Upper lobe of left lung (tissue), 6 donors: ENCODE results near the gene DNAJB5. TPM values are rescaled to one million over a fixed set of nuclear protein-coding genes. Genes with fewer than 3 reads are reported as not detected.

Source experiments
- ATAC-seq, 2 donors: fragments of 200-7000 bp; cut with Tn5 transposase; one replicate each; pipeline ENCODE4 v1.9.1; 2022; ENCODE audit warnings: mild to moderate bottlenecking in 2 of 2, moderate library complexity in 2 of 2; ENCODE audit not compliant: low FRiP score in 2 of 2
- DNase-seq, 2 donors: peaks; one replicate each; pipeline ENCODE4 v3.0.0-alpha.2; 2019 to 2020
- H3K27ac ChIP-seq, 4 donors: fragments of 200-600 bp; sonication (generic); one replicate each; pipeline ENCODE4 v1.5.1; 2016 to 2019
- H3K27me3 ChIP-seq, 4 donors: fragments of 200-600 bp; sonication (generic); one replicate each; pipeline ENCODE4 v1.5.1; 2017 to 2019
- H3K36me3 ChIP-seq, 4 donors: fragments of 200-600 bp; sonication (generic); one replicate each; pipeline ENCODE4 v1.5.1; 2016 to 2019
- H3K4me1 ChIP-seq, 4 donors: fragments of 200-600 bp; sonication (generic); one replicate each; pipeline ENCODE4 v1.5.1; 2018 to 2019
- H3K4me3 ChIP-seq, 4 donors: fragments of 200-600 bp; sonication (generic); one replicate each; pipeline ENCODE4 v1.5.1; 2017 to 2019; ENCODE audit warnings: mild to moderate bottlenecking in 2 of 4, moderate library complexity in 1 of 4
- H3K9me3 ChIP-seq, 4 donors: fragments of 200-600 bp; sonication (generic); one replicate each; pipeline ENCODE4 v1.5.1; 2018 to 2019
- CTCF ChIP-seq, 6 experiments: fragments of 450-650 bp in 4 of 6; fragments of 200-600 bp in 2 of 6; sonication (generic) in 2 of 6; IDR thresholded peaks; one replicate each; pipeline ENCODE4 v1.5.1; 2016 to 2019; ENCODE audit warnings: antibody characterized with exemption in 6 of 6
- EP300 ChIP-seq, 4 donors: sonication (generic); formaldehyde crosslinking; IDR thresholded peaks; one replicate each; pipeline ENCODE4 v1.5.1; 2017; ENCODE audit warnings: antibody characterized with exemption in 4 of 4, control low read depth in 2 of 4
- POLR2A ChIP-seq, 4 donors: fragments of 450-650 bp; IDR thresholded peaks; one replicate each; pipeline ENCODE4 v1.5.1; 2016 to 2017; ENCODE audit warnings: antibody characterized with exemption in 4 of 4, mild to moderate bottlenecking in 2 of 4
- POLR2AphosphoS5 ChIP-seq, 2 donors: sonication (generic); formaldehyde crosslinking; IDR thresholded peaks; one replicate each; pipeline ENCODE4 v1.5.1; 2017; ENCODE audit warnings: antibody characterized with exemption in 2 of 2
- WGBS, 2 donors: methylation state at CpG; one replicate each; pipeline ENCODE4 v1.1.5; 2017 to 2018; 5-methylcytosine and 5-hydroxymethylcytosine counted together
- total RNA-seq, 6 donors: library from RNA; depleted of rRNA in 4 of 6; stranded (reverse); fragments of >200 nt in 4 of 6; gene quantifications; one replicate each; pipeline versions ENCODE4 v1.1.0 to v1.2.1, GENCODE V29; 2016 to 2021
- donor health status: DM: no; HTN: no; CAD: no; lungs with moderate emphysema.
- donor health status: DM: no; HTN: yes; CAD: no; lungs with severe emphysema.

The DNAJB5 gene
- total RNA-seq, 6 donors from 2014 or later, result 4.6 to 7.9 (median 6.0) TPM

- ATAC-seq (no peak), DNase-seq (peak in 1 of 2 donors; percentile 66)
- 91 to 94% methylated on average over 21 of the region's 21 CpGs for WGBS, 2 donors
Measured at GRCh38 chr9:34971146-34971811, 18.3 kb upstream of the DNAJB5 start.

GRCh38 chr9:34974664-34975063 is 14.9 kb upstream of the DNAJB5 start:
- H3K27me3 ChIP-seq, result no peaks in the 10 kb centered on the region
- H3K27ac ChIP-seq, result no peak overlapping the region
- H3K4me1 ChIP-seq, result no peaks in the 10 kb centered on the region
- no peak for ATAC-seq
- H3K4me3 ChIP-seq, result no peak overlapping the region
- DNase-seq, result no peak
- 88 to 95% methylated on average over 2 of the region's 2 CpGs for WGBS, 2 donors
- no peaks in the 10 kb centered on the region for H3K9me3 ChIP-seq
- TF ChIP-seq EP300 (IDR thresholded peaks at IDR 0.05) (no peak), CTCF (IDR thresholded peaks at IDR 0.05) (no peak), POLR2A (IDR thresholded peaks at IDR 0.05) (no peak), POLR2AphosphoS5 (IDR thresholded peaks at IDR 0.05) (no peak)
- H3K36me3 ChIP-seq, result no peaks in the 10 kb centered on the region

More at GRCh38 chr9:34971146-34971811, 18.3 kb upstream of the DNAJB5 start:
- Histone ChIP-seq H3K9me3 (no peaks in the 10 kb centered on the region), H3K36me3 (no peaks in the 10 kb centered on the region), H3K27ac (no peak overlapping the region), H3K27me3 (no peaks in the 10 kb centered on the region), H3K4me3 (no peak overlapping the region), H3K4me1 (no peaks in the 10 kb centered on the region)
- TF ChIP-seq POLR2A (IDR thresholded peaks at IDR 0.05) (no peak), CTCF (IDR thresholded peaks at IDR 0.05) (no peak), EP300 (IDR thresholded peaks at IDR 0.05) (no peak), POLR2AphosphoS5 (IDR thresholded peaks at IDR 0.05) (no peak)

GRCh38 chr9:34976441-34976840 is 13.1 kb upstream of the DNAJB5 start:
- no peak for TF ChIP-seq EP300 (IDR thresholded peaks at IDR 0.05)
- WGBS, 2 donors, result 90 to 97% methylated on average over 2 to 10 of the region's 11 CpGs
- DNase-seq (peak in 1 of 2 donors; percentile 52), ATAC-seq (no peak)
- Histone ChIP-seq H3K27ac (no peak overlapping the region), H3K4me3 (no peak overlapping the region), H3K9me3 (no peaks in the 10 kb centered on the region), H3K36me3 (no peaks in the 10 kb centered on the region), H3K4me1 (no peaks in the 10 kb centered on the region), H3K27me3 (no peaks in the 10 kb centered on the region)

- no peak overlapping the region for H3K27ac ChIP-seq
- no peaks in the 10 kb centered on the region for H3K9me3 ChIP-seq
- no peak overlapping the region for H3K4me3 ChIP-seq
- WGBS, 2 donors, result 86 to 89% methylated on average over 9 to 11 of the region's 11 CpGs
- ATAC-seq (no peak), DNase-seq (peak in 1 of 2 donors; percentile 58)
- no peaks in the 10 kb centered on the region for H3K36me3 ChIP-seq
- H3K4me1 ChIP-seq, result peaks cover 0 to 4% (median under 1%) of the 10 kb centered on the region in 4 donors
- H3K27me3 ChIP-seq, result no peaks in the 10 kb centered on the region
- TF ChIP-seq CTCF (IDR thresholded peaks at IDR 0.05), result no peak
- no peak for TF ChIP-seq POLR2A (IDR thresholded peaks at IDR 0.05)
- no peak for TF ChIP-seq POLR2AphosphoS5 (IDR thresholded peaks at IDR 0.05)
- no peak for TF ChIP-seq EP300 (IDR thresholded peaks at IDR 0.05)
Measured at GRCh38 chr9:34976992-34977391, 12.6 kb upstream of the DNAJB5 start.

GRCh38 chr9:34980181-34980761 is 9.3 kb upstream of the DNAJB5 start:
- no peaks in the 10 kb centered on the region for H3K9me3 ChIP-seq
- H3K36me3 ChIP-seq, result no peaks in the 10 kb centered on the region
- ATAC-seq, result no peak
- H3K27ac ChIP-seq, result no peak overlapping the region
- no peaks in the 10 kb centered on the region for H3K27me3 ChIP-seq
- DNase-seq, result no peak
- TF ChIP-seq CTCF (IDR thresholded peaks at IDR 0.05), result no peak
- no peak for TF ChIP-seq POLR2AphosphoS5 (IDR thresholded peaks at IDR 0.05)
- no peak for TF ChIP-seq EP300 (IDR thresholded peaks at IDR 0.05)
- TF ChIP-seq POLR2A (IDR thresholded peaks at IDR 0.05), result no peak
- H3K4me3 ChIP-seq, result no peak overlapping the region
- WGBS, 2 donors, result 67 to 72% methylated on average over 11 of the region's 11 CpGs
- H3K4me1 ChIP-seq, result peaks cover 0 to 12% (median 6%) of the 10 kb centered on the region in 4 donors
